Measurements from ENCODE around the gene CYB561D2.

The CYB561D2 gene

GRCh38 chr3:50388720-50389413, 38.2 kb downstream of the CYB561D2 start:
- H3K79me2 ChIP-seq (ENCODE audit: insufficient read depth, low read length), result no peaks in the 10 kb centered on the region
- H3K9me2 ChIP-seq (replicated peaks; ENCODE audit: insufficient read depth, low read length), result no peaks in the 10 kb centered on the region
- no peak overlapping the region for H3K4me2 ChIP-seq (ENCODE audit: low read depth, low read length, poor library complexity, severe bottlenecking)
- no peaks in the 10 kb centered on the region for H3K27me3 ChIP-seq (ENCODE audit: low read length)
- H3K36me3 ChIP-seq (ENCODE audit: low read length), result no peaks in the 10 kb centered on the region
- H4K20me1 ChIP-seq (ENCODE audit: low read depth, low read length), result no peaks in the 10 kb centered on the region
- no peaks in the 10 kb centered on the region for H3F3A ChIP-seq (ENCODE audit: insufficient read depth)
- no peak overlapping the region for H3K4me3 ChIP-seq (ENCODE audit: insufficient read depth, low read length, poor library complexity, severe bottlenecking)
- no peak overlapping the region for H3K9ac ChIP-seq (ENCODE audit: low read length)
- H3K27ac ChIP-seq (ENCODE audit: low read depth, low read length), result no peak overlapping the region
- no peak overlapping the region for H2AFZ ChIP-seq (ENCODE audit: low read depth, low read length, severe bottlenecking)
- H3K9me3 ChIP-seq (ENCODE audit: insufficient read depth, low read length), result no peaks in the 10 kb centered on the region
- TF ChIP-seq CTCF (IDR thresholded peaks at IDR 0.05; ENCODE audit: insufficient read depth, low read length, poor library complexity, severe bottlenecking) (no peak), EZH2phosphoT487 (conservative IDR thresholded peaks at IDR 0.05; ENCODE audit: low read length) (no peak)

- TF ChIP-seq EZH2phosphoT487 (conservative IDR thresholded peaks at IDR 0.05; ENCODE audit: low read length) (no peak), CTCF (IDR thresholded peaks at IDR 0.05; ENCODE audit: insufficient read depth, low read length, poor library complexity, severe bottlenecking) (no peak)
Measured at GRCh38 chr3:50389414-50389767, 38.7 kb downstream of the CYB561D2 start.

DNA sequence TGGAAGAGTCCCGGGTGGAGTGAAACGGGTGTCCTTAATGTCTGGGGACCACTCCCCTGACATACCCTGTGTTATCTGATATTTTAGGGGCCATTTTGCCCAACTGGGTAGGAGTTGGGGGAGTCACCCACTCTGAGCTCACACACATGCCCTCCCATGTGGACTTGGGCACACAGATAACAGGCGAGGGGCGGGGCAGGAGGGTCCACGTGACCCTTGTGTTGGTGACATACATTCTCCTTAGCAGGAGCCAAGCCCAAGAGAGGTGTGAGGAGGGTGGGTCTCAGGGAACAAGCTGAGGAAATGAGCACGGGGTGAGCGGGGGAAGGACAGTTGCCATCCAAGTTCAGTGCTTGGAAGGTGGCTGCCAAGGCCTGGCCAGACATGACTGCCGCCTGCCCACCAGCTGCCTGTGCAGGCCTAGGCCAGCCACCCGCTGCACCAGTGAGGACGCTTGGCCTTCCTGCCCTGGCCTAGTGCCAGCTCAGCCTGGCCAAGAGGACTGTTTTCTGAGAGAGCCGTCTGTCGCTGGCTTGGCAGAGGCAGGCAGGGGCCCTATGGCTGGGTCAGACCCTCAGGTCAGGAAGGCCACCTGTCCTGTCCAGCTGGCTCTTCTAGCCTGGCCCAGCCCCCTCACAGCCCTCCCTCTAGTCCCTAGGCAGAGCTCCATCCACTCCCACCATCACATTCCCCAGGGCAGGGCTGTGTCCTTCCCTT, 40.0 kb downstream of the CYB561D2 start:
- H2AFZ ChIP-seq (ENCODE audit: low read depth, low read length, severe bottlenecking), result no peak overlapping the region
- H3K27ac ChIP-seq (ENCODE audit: low read depth, low read length), result no peak overlapping the region
- no peaks in the 10 kb centered on the region for H3K27me3 ChIP-seq (ENCODE audit: low read length)
- H3K79me2 ChIP-seq (ENCODE audit: insufficient read depth, low read length), result no peaks in the 10 kb centered on the region
- H3K9me2 ChIP-seq (replicated peaks; ENCODE audit: insufficient read depth, low read length), result no peaks in the 10 kb centered on the region
- no peak overlapping the region for H3K4me2 ChIP-seq (ENCODE audit: low read depth, low read length, poor library complexity, severe bottlenecking)
- H3K9me3 ChIP-seq (ENCODE audit: insufficient read depth, low read length), result no peaks in the 10 kb centered on the region
- no peaks in the 10 kb centered on the region for H3K36me3 ChIP-seq (ENCODE audit: low read length)
- TF ChIP-seq CTCF (IDR thresholded peaks at IDR 0.05; ENCODE audit: insufficient read depth, low read length, poor library complexity, severe bottlenecking), result no peak
- TF ChIP-seq EZH2phosphoT487 (conservative IDR thresholded peaks at IDR 0.05; ENCODE audit: low read length), result no peak
- no peaks in the 10 kb centered on the region for H4K20me1 ChIP-seq (ENCODE audit: low read depth, low read length)
- H3K9ac ChIP-seq (ENCODE audit: low read length), result no peak overlapping the region
- no peaks in the 10 kb centered on the region for H3F3A ChIP-seq (ENCODE audit: insufficient read depth)
- no peak overlapping the region for H3K4me3 ChIP-seq (ENCODE audit: insufficient read depth, low read length, poor library complexity, severe bottlenecking)

More at GRCh38 chr3:50389414-50389767, 38.7 kb downstream of the CYB561D2 start:
- no peak overlapping the region for H3K4me3 ChIP-seq (ENCODE audit: insufficient read depth, low read length, poor library complexity, severe bottlenecking)
- H4K20me1 ChIP-seq (ENCODE audit: low read depth, low read length), result no peaks in the 10 kb centered on the region
- no peak overlapping the region for H3K27ac ChIP-seq (ENCODE audit: low read depth, low read length)
- H3K79me2 ChIP-seq (ENCODE audit: insufficient read depth, low read length), result no peaks in the 10 kb centered on the region
- H3K36me3 ChIP-seq (ENCODE audit: low read length), result no peaks in the 10 kb centered on the region
- H3K9ac ChIP-seq (ENCODE audit: low read length), result no peak overlapping the region
- no peaks in the 10 kb centered on the region for H3K9me2 ChIP-seq (replicated peaks; ENCODE audit: insufficient read depth, low read length)
- no peaks in the 10 kb centered on the region for H3F3A ChIP-seq (ENCODE audit: insufficient read depth)
- H3K27me3 ChIP-seq (ENCODE audit: low read length), result no peaks in the 10 kb centered on the region
- H2AFZ ChIP-seq (ENCODE audit: low read depth, low read length, severe bottlenecking), result no peak overlapping the region
- H3K9me3 ChIP-seq (ENCODE audit: insufficient read depth, low read length), result no peaks in the 10 kb centered on the region
- no peak overlapping the region for H3K4me2 ChIP-seq (ENCODE audit: low read depth, low read length, poor library complexity, severe bottlenecking)

Measured in SU-DHL-6 (cell line).